Kidney epithelial cell (primary cell): ENCODE data around the gene SNED1. TPM values are rescaled to one million over a fixed set of nuclear protein-coding genes. Genes with fewer than 3 reads are reported as not detected.

Source experiments
- DNase-seq: peaks from one replicate; pipeline ENCODE4 v3.0.0-alpha.2; 2010; ENCODE audit warnings: low read depth
- H3K27me3 ChIP-seq: 2 replicates; pipeline ENCODE4 v1.6.0; 2011; ENCODE audit warnings: low read length; ENCODE audit not compliant: control insufficient read depth, insufficient read depth
- H3K36me3 ChIP-seq: 2 replicates; pipeline ENCODE4 v1.5.1; 2011; ENCODE audit warnings: low read length; ENCODE audit not compliant: control insufficient read depth, insufficient read depth
- H3K4me3 ChIP-seq: 2 replicates; pipeline ENCODE4 v1.5.1; 2011; ENCODE audit warnings: low read depth, mild to moderate bottlenecking, control low read depth, low read length
- total RNA-seq: library from RNA; depleted of rRNA; stranded (reverse); fragments of >200 nt; gene quantifications from 2 replicates; pipeline ENCODE4 v1.2.3, GENCODE V29; 2015
- TF ChIP-seq, protein P1 (sequence below): IDR thresholded peaks from 2 replicates; pipeline ENCODE4 v1.5.1; 2011; ENCODE audit warnings: mild to moderate bottlenecking, moderate library complexity, low read length, control low read depth, inconsistent platforms; ENCODE audit not compliant: insufficient read depth, poor library complexity, severe bottlenecking

Gene SNED1
- total RNA-seq, 1 donor from 2014 or later, result 2.2 TPM

DNA sequence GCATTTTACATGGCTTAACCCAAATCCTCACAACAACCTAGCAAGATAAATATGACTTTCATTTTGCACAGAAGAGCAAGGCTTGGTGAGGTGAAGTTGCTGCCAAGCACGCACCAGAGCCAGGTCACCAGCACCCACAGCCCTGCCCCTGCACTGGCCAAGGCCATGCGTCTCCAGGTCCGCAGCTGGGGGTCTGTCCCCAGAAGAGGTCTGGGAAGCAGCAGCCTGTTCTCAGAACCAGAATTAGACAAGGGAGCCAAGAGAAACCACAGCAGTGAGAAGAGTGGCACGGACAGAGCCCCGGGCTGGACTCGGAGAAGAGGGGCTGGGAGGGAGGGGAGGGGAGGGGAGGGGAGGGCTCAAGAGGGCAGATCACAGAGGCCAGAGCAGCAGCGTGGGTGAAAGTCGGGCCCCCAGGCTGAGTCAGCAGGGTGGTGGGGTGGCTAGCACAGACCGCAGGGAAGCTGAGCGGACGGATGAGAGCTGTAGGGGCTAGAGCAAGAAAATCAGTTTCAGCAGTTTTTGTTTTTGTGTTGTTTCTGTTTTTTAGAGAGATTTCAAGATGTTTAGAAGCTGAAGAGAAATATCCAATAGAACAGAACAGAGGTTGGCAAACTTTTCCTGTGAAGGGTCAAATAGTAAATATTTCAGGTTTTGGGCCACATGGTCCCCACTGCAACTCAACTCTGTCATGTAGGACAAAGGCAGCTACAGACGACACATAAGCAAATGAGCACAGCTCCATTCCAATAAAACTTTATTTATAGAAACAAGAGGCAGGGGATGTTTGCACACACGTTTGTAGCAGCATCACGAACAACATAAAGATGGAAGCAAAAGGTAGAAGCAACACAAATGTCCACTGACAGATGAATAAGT, 111.0 kb downstream of the SNED1 start:
- no peak for DNase-seq
- H3K4me3 ChIP-seq, result no peak overlapping the region
- H3K27me3 ChIP-seq, result no peaks in the 10 kb centered on the region
- TF ChIP-seq, protein P1, sequence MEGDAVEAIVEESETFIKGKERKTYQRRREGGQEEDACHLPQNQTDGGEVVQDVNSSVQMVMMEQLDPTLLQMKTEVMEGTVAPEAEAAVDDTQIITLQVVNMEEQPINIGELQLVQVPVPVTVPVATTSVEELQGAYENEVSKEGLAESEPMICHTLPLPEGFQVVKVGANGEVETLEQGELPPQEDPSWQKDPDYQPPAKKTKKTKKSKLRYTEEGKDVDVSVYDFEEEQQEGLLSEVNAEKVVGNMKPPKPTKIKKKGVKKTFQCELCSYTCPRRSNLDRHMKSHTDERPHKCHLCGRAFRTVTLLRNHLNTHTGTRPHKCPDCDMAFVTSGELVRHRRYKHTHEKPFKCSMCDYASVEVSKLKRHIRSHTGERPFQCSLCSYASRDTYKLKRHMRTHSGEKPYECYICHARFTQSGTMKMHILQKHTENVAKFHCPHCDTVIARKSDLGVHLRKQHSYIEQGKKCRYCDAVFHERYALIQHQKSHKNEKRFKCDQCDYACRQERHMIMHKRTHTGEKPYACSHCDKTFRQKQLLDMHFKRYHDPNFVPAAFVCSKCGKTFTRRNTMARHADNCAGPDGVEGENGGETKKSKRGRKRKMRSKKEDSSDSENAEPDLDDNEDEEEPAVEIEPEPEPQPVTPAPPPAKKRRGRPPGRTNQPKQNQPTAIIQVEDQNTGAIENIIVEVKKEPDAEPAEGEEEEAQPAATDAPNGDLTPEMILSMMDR, result no peak
- no peaks in the 10 kb centered on the region for H3K36me3 ChIP-seq

DNA sequence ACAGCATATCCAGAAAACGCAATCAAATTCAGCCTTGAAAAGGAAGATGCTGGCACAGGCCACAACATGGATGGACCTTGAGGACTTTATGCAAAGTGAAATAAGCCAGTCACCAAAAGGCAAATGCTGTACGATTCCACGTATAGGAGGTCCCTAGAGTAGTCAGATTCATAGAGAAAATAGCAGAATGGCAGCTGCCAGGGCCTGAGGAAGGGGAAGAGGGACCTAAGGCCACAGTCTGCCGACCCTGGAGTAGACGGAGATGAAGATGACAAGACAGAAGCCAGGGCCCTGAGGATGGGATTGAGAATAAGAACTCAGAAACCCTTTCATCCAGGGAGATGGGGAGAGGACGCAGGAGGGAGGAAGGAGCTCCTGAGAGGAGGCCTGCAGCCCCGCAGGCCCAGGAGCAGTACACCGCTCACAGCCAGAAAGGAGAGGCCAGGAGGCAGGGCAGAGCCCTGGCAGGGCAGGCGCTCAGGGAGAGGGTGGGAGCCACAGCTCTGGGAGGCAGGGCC, 111.7 kb downstream of the SNED1 start:
- Histone ChIP-seq H3K4me3 (no peak overlapping the region), H3K36me3 (no peaks in the 10 kb centered on the region), H3K27me3 (no peaks in the 10 kb centered on the region)
- TF ChIP-seq, protein P1, result no peak
- DNase-seq, result no peak

DNA sequence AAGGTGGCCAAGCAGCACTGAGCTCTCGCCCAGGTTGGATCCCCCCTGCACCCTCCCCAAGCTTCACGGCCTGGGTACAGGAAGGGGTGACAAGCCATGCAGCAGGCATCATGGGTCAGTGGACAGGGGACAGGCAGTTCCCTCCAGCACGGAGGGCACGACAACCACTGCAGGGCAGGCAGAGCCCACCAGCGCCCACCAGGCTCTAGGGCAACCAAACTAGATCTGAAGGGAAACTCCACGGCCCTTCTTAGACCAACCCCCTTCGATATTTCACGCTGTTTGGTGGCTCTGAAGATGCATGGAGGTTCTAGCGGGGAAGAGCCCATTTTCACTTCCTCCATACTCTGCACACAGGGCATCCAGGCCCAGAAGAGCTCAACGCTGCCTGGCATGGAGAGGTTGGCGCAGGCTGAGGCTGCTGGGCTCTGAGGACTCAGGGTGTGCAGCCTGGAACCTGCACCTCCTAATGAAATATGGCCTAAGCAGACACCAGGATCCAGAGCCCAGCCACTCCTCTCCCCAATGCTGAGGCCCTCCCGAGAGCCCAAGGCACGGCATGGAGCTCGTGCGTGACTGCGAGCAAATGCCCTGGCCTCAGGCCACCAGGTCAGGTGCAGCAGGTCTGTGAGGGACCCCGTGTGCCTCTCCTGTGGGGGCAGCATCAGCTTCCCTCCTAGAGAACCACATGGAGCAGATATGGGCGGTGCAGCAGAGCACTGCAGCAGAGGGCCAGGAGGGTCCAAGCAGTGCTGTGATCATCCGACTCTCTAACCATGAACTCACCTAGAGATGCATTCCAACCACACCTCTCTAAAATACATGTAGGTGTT, 112.4 kb downstream of the SNED1 start:
- Histone ChIP-seq H3K4me3 (no peak overlapping the region), H3K36me3 (no peaks in the 10 kb centered on the region), H3K27me3 (no peaks in the 10 kb centered on the region)
- TF ChIP-seq, protein P1, result no peak
- no peak for DNase-seq

DNA sequence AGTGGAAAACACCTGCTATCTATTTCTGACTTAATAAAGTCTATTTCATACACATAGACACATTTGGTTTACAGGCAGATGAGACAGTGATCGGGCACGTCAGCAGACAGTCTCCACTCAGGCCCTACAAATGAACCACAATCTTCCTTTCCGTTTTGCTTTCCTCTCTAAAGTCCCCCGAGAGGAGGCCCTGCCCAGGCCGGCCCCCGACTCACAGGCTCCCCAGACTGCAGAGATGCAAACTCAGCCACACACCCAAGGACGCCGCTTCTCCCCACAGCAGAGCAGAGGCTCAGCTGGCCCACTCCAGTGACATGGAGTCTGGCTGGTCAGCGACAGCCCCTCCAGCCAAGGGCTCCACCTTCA, 113.0 kb downstream of the SNED1 start:
- TF ChIP-seq, protein P1, result no peak
- Histone ChIP-seq H3K27me3 (no peaks in the 10 kb centered on the region), H3K4me3 (no peak overlapping the region), H3K36me3 (no peaks in the 10 kb centered on the region)
- no peak for DNase-seq

DNA sequence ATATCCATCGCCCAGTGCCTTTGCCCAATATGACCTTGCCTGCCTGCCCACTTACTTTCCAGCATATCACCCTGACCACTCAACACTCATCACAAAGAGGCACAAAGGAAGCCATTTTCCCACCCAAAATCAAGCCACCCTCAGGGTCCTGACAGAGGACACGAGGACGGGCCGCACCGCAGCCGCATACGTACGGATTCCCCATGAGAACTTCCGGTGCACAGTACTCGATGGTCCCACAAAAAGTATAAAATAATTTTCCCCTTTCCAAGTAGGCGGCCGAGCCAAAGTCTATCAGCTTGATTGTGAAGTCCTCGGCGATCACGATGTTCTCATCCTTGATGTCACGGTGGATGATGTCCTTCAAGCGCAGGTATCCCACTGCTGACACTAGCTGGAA, 113.6 kb downstream of the SNED1 start:
- no peak for DNase-seq
- Histone ChIP-seq H3K27me3 (no peaks in the 10 kb centered on the region), H3K4me3 (no peak overlapping the region), H3K36me3 (no peaks in the 10 kb centered on the region)
- TF ChIP-seq, protein P1, result no peak
